Measurements from ENCODE around the gene RNF5.
"Not testable (repeated sequence)": the region's sequence is repeated elsewhere in the genome, so short reads cannot be mapped to it uniquely, and the experiment has no call there.

The RNF5 gene, protein sequence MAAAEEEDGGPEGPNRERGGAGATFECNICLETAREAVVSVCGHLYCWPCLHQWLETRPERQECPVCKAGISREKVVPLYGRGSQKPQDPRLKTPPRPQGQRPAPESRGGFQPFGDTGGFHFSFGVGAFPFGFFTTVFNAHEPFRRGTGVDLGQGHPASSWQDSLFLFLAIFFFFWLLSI

DNA sequence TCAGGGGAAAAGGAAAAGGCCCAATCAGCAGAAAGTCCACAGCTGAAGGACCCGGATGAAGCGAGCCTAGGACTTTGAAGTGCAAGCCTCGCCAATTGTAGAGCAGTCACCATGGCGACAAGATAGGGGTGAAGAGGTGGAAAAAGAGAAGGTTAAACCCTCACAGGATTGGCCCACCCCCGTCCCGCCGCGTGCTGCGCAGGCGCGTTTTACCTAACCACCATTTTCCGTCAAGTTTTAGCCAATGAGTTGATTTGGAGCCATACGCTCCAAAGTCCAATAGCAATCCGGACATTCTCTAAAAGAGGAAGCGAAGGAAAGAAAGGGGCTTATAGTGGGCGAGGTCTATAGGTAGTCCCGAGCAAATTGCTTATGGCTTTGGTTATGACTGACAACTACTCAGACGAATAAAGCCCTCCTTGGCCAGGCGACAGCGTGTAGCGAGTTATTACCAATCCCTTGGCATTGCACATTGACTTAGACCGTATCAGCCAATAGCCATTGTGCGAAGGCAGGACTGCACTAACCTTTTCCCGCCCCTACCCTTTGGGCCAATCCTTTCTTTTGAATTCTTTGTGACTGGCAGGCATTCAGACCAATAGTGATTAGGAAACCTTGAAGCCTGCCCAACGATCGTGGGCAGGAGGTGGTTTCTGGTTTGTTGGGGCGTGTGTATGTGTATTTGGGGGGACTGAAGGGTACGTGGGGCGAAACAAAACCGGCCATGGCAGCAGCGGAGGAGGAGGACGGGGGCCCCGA lies at the start of gene RNF5:
Gene RNF5, plus strand, starts transcription at position 618 of the 759 bp plus-strand sequence. Its CDS starts 107 bp downstream, at position 725.
- DNase-seq: peak; percentile 96

DNA sequence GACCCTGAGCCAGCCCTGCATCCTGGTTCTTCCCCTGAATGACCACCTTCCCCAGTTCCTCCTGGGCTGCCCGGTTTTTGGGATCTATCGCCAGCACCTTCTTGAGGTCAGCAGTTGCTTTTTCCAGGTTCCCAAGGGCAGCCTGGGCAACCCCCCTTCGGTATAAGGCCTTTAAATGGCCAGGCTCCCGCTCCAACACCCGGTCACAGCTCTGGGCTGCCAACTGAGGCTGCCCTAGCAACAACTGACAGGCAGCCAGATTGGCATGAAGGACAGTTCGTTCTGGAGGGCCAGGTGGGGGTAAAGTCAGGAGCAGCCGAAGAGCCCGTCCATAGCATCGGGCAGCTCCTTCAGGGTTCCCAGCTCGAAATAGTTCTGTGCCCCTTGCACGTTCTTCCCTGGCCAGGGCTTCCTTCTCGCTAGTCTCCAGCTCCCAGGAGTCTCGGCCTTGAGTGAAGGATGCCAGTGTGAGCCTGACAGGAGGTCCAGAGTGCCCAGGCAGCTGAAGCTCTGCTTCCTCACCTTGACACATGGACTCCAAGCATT lies 49.4 kb upstream of the RNF5 start:
- DNase-seq: no peak

DNA sequence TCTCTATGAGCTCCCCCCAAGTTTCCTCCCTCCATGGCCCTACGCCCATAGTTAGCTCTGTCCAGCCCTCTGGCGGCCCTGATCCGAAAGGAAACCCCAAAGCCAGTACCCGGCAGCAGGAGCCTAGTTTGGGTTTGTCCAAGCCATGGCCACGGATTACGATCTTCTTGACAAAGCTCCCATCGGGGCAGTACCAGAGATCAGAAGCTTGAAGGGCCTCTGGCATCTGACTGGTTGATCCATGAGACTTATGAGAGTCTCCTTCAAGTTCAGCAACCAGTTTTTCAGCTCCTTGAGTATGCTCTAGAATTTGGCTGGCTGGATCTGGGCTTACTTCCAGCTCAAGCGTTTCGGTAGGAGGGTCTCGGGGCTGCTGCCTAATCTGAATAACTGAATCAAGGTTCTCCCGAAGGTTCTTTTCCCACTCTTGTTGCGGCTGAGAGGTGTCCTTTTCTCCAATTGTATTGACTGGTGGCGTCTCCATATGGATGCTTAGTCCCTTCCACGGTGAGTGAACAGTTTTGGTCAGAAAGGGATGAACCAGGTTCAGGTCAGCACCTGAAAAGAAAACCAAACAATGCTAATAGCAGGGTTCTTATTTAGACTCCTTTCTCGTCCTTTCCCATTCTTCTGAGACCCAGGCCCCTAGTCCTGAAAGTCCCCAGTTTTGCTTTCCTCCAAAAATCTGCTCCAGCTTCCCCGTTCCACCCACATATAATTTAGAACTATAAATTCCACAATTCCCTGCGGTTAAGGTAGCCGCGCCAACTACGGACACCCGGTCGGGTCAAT lies 48.7 kb upstream of the RNF5 start:
- DNase-seq: no peak

DNA sequence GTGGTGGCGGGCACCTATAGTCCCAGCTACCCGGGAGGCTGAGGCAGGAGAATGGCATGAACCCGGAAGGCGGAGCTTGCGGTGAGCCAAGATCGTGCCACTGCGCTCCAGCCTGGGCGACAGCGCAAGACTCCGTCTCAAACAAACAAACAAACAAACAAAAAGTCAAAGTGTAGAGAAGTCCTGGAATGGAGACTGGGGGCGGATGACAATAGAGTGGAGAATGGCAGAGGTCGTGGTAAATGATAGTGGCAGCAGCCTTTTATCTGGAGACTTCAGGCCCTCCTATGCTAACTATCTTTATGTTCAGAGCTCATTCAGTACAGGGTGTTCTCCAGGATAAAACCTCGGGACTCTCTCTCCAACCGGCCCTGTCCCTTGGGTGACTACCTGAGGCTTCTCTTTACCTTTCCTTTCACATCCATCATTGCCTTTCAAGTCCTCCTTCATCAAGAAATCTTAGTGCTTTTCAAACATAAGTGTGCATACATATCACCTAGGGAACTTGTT lies 46.7 kb upstream of the RNF5 start:
- no peak for DNase-seq

DNA sequence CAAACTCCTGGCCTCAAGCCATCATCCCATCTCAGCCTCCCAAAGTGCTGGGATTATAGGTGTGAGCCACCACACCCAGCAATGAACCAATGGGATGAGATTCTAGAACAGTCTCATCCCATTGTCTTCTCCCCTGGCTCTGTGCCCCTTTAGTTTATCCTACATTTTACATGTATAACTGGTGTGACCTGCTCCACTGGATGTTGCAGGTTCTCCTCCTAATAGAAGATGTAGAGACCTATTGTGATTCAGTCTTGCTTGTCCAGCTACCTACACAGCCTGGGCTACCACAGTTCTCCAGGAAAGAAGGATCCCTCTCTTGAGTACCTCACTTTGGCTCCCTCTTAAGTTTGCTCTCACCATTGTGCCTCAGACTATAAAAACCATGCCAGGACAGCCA lies 46.1 kb upstream of the RNF5 start:
- no peak for DNase-seq

DNA sequence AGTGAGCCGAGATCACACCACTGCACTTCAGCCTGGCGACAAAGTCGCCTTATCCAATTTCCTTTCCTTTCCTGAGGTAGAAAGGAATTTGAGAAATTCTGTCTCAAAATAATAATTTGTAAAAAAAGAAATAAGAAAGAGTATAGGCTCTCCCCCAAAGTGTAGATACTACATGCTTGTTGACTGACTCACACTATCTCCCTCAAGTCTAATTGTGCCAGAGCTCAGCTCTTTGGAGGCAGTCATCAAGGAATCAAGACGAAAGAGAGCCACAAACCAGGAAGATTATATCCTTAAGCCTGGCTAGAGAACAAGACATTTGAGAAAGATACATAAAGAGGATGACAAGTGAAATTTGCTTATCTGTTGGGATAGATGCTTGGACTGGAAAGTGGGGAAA lies 44.4 kb upstream of the RNF5 start:
- DNase-seq: no peak

DNA sequence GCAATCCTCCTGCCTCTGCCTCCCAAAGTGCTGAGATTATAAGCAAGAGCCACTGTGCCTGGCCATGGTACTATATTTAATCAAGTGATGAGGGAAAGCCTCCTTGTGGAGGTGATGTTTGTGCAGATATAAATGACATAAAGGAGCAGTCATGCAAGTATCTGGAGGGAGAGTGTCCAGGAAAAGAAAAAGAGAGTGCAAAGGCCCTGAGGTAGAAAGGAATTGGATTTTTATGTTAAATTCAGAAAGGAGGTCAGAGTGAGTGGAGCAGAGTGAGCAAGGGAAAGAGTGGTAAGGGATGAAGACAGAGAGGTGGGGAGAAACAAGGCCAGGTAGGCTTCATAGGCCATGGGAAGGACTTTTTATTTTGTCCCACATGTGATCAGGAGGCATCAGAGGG lies 40.8 kb upstream of the RNF5 start:
- no peak for DNase-seq

DNA sequence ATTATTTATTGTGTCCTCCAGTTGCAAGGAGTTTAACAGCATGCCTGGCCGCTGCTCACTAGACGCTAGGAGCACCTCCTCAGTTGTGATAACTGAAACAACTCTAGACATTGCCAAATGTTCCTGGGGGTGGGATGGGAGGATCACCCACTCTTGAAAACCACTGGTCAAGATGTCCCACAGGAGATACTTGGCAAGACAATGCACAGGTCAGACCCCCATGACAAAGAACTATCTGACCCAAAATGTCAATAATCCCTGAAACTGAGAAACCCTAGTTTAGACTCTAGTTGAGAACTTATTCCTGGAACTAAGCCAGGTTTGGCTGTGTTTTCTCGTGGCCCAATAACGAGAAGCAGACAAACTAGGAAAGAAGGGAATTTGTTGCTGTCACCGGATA lies 38.6 kb upstream of the RNF5 start:
- no peak for DNase-seq

DNA sequence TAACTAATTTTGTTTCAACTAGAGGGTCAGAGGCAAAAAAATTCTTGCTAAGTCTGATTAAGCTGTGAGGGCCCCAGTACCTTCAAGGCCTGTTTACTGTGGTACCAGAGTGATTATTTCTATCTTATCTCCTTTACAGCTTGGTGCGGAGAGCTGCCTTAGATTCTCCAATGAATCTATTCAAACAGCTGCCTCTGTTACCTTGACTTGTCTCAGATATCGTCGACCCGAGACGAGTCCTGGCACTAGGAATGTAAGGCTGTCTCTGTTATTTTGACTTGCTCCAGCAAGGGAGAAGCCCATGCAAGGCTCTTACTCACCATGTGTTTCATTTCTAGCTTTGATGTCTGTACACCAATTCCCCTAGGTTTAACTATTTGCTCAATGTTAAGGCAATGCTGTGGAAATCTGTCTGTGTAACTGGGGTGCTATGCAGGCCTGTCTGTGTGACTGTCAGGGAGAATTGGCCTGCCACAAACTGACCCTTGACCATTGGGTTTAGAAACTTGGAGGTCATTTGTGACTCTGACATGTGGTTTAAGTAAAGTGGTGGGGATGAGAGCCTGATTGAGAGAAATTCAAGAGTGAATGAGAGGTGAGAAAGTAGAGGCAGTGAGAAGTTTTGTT lies 37.7 kb upstream of the RNF5 start:
- DNase-seq: no peak

DNA sequence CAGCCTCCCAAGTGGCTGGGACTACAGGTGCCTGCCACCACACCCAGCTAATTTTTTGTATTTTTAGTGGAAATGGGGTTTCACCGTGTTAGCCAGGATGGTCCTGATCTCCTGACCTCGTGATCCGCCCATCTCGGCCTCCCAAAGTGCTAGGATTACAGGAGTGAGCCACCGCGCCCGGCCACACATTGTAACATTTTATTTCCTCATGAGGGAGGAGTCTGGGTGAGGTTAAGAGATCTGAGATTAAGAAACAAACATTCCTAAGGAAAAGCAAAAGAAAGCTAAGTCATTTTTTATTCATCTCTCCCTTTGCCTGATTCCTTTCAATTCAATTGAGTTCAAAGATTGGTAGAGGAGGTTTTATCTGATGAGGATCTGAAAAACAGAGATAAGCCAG lies 34.0 kb upstream of the RNF5 start:
- not testable (repeated sequence) for DNase-seq

DNA sequence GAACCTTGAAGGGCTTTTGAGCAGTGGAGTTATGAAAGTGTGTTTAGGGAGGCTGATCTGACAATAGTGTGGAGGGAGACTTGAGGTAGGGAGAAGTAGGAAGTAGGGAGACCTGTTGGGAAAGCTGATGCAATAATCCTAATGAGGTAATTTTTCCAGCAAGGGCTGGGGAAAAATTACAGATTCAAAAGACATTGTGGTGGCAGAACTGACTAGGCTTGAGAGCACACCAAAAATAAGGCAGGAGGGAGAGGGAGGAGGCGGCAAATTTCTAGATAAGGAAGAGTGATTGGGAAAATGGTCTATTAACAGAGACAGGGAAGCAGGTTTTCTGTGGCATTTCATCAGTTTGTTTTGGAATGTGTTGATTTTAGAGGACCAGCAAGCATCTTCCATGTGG lies 31.9 kb upstream of the RNF5 start:
- DNase-seq: no peak

DNA sequence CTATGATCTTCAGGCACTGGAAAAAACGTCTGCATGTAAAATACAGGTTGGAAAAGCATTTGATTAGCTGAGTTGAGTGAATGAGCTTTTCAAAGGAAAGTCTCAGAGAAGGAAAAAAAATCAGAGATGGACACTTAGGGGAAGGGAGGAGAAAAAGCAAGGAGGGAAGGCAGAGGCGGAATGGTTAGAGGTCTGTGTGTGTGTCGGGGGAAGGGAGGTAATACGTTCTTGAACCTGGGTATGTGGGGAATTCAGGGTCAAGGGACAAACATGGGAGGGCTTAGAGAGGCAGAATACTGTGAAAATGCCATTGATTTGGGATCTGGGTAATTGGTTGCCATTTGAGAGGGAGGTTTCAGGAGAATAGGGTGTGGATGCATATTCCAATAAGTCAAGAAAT lies 31.5 kb upstream of the RNF5 start:
- DNase-seq: no peak

DNA sequence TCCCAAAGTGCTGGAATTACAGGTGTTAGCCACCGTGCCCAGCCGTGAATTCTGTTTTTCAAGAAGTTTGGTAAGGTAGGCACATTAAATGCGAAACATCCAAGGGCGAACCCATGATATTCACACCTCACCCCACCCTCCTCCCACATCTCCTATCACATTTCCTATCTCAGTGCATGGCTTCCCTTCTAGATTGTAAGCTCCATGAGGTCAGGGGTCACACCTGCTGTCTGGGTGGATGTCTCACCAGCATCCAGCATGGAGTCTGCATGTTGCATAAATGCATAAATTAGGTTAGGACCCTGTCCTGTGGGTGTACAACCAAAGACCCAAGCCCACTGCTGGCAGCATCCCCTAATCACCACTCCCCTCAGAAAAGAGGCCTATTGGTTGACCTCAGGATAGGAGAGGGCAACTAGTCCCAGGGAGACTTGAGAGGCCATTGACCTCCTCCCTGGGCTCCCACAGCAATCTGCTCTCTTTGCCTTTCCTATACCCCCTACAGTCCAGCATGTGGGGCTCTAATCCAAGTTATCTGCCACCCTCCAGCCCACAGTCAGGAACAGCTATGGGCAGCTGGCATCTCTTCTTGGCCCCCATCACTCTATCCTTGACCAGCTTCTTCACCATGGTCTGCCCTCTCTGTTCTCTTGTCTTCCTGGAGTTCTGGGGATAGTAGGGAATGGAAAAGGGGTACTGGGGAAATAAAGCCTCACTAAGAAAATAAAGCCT lies 30.6 kb upstream of the RNF5 start:
- DNase-seq: no peak

DNA sequence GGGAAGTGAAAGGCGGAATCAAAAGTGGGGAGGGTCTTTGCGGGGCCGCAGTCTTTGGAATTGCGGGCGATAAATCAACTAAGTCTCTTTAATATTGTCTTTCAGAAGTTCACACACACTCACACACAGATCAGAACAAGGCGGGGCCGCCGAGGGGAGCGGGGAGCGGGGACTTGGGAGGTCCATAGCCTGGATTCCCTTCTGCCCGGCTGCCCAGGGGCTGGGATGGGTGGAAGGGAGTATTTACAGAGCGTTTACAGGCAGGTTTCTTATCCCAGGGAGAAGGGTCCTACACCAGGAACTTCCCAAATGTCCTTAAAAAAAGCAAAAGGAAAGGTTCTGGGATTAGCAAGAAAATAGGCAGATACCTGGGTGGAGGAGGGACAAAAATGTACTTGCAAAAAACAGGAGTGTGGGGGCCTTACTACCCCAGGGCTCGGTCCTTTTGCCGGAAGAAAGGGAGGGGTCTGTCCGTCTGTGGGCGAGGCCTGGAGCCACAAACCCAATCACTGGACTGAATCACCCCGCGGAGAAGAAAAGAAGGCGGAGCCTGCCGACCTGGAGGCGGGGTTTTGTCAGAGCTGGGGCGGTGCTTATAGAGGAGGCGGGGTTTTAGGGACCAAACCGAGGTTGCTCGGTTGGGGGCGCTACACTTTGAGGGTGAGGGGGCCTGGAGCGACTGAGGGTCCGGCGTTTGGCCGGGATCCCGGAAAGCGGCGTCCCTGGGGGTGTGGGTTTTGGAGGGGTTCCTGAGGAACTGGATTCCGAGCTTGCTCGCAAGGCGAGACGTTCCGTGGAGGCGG lies 29.7 kb upstream of the RNF5 start:
- peak; percentile 77 for DNase-seq

DNA sequence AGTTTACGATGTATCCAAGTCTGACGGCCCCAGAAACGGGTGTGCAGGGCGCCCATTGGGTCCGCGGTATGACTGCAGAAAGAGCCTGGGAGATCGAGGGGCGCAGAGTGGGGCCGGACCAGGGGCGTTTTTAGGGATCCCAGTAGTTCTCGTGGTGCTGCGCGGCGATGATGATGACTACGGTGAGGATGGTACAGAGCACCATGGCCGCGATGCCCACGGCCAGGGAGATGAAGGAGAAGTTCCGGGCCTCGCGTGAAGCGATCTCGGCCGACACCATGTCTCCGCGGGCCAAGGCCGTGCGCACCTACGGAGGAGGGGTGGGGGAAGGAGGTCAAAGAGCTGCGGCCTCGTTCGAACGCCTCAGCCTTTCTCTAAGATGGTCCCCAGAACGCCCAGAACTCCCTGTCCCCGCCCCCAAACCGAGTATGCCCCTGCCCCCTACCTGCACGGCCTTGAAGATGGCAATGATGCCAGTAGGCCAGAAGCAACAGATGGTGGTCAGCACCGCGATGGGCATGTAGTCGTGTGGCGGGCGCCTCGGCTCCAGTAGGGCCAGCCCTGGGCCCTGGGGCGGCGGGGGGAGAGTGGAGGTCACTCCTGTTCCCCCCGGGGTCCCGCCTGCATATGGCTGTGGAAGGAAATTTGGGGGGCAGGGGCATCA lies 29.0 kb upstream of the RNF5 start:
- DNase-seq: no peak

DNA sequence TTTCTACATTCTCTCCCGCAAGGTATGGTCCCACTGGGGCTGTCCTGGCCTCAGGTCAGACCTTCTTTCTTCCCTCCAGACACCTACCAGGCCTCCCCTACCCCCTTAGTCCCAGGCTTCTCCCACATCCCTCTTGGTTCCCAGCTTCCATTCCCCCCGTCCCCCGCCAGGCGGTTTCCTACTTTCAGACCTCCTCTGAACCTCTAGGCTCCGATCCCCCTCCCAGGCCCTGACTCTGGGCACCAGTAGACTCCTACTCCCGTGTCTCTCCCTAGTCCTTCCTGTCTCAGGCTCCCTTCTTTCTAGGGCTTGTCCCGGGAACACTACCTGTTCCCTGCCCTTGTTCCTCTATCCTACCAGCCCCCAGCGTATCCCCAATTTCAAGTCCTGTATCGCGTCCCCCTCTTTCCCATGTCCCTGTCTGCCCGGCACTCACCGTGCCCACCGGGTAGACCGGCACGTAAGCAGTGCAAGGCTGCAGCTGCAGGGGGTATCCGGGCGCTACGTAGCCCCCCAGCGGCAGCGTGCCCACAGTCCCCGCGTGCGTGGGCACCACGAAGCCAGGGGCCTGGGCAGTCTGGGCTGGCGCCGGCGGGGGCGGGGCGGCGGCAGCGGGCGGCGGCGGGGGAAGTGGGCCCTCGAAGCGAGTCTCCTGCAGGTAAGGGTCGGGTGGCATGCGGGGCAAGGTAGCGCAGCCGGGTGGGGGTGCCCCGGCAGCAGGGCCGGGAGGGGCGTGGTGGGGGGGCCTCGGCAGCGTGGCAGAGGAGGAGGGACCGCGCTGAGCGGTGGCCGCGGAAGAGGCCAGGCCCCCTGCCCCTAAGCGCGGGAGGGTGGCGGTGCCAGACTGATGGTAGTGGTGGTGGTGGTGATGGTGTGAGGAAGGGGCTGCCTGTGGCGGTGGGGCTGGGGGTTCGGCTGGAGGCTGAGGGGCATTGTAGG lies 28.0 kb upstream of the RNF5 start:
- no peak for DNase-seq

DNA sequence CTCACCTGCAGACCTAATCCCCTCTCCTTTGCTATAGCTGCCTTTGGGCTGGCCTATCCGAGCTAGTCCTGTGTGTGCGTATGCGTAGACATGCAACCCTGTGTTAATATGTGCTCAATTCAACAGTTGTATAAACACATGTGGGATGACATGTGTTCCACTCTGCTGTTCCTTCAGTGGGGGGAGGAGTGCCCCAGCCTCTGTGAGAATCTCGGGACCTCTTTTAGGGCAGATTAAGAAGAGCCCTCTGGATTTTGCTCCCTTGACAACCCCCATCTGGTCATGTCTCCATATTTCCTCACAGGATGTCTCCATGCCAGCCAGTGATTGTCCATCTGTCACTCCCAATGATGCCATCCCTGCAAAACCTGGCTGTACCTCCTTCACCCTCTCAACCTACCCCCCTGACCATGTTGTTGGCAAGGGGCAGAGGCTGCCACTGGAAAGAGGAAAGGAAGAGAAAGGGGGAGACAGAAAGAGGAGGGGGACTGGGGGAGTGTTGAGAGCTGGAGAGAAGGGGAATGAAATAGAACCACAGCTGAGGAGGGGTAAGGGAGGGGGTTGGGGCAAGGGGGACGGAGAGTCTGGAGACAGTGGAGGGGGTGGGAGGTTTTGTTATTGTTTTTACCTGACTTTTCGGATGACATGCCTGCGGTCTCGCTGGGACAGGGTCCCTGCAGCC lies 26.9 kb upstream of the RNF5 start:
- DNase-seq: no peak

DNA sequence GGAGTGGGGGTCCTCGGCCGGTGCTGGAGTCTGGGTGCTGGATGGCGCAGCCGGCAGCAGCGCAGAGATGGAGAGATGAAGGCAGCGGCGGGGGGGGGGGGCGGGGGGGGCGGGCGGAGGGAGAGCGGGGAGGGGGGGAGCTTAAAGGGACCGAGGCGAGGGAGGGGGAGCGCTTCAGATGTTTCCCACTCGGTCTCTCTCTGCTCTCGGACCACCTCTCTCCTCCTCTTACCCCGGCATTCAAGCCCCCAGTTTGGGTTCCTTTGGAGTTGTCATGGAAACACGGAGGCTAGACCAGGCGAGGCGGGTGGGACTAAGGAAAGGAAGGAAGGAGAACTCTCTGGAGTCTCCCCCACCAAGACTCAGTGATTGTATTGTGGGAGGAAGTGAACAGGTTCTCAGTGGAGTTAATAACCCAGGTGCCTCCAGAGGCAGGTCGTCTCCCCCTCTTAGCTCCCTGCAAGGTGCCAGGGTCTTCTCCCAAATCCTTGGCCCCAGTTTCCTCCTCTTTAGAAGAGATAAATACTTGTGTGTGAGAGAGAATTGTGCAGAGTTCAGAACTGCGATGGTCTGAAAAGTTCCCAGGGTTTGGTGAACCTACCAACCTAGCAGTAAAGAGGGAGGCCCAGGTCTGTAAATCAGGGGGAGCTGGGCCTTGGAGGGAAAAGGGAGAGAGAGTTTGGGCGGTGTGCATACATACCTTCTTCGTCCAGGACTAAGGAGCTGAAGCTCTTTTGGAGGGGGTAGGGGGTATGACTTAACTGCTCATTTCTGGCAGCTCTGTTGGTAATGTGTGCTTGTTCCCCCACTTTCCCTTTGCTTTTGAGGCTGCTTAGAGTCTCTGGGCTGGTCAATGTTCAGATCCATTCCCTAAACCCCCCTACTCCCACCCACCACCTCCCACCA lies 26.1 kb upstream of the RNF5 start, which contains the start of gene PRRT1:
Gene PRRT1, minus strand, starts transcription at position 77 of the 906 bp plus-strand sequence. CDS start 112 bp downstream, outside the sequence.
- no peak for DNase-seq

Measured in right forelimb (tissue), 1 donor.